Subcutaneous abdominal adipose tissue (tissue), 5 donors: ENCODE results near the gene ADD2.

Source experiments
- H3K27ac ChIP-seq: one replicate; pipeline ENCODE4 v1.7.0; 2013; ENCODE audit warnings: low read depth, mild to moderate bottlenecking, inconsistent platforms, low read length, moderate library complexity
- H3K27me3 ChIP-seq, 5 donors: one replicate each; pipeline ENCODE4 v1.7.0; 2013; ENCODE audit warnings: low read length in 5 of 5, inconsistent platforms in 1 of 5; ENCODE audit not compliant: control insufficient read depth in 5 of 5, insufficient read depth in 4 of 5
- H3K36me3 ChIP-seq, 5 donors: one replicate each; pipeline ENCODE4 v1.7.0; 2013; ENCODE audit warnings: low read length in 5 of 5; ENCODE audit not compliant: control insufficient read depth in 5 of 5, insufficient read depth in 5 of 5
- H3K4me1 ChIP-seq, 5 donors: one replicate each; pipeline ENCODE4 v1.7.0; 2013; ENCODE audit warnings: low read length in 5 of 5, mild to moderate bottlenecking in 3 of 5, moderate library complexity in 1 of 5; ENCODE audit not compliant: control insufficient read depth in 5 of 5, insufficient read depth in 5 of 5
- H3K4me3 ChIP-seq, 5 donors: one replicate each; pipeline ENCODE4 v1.7.0; 2013; ENCODE audit warnings: low read length in 5 of 5, low read depth in 1 of 5
- H3K9ac ChIP-seq, 5 donors: one replicate each; pipeline ENCODE4 v1.7.0; 2013; ENCODE audit warnings: low read length in 5 of 5, mild to moderate bottlenecking in 4 of 5, moderate library complexity in 3 of 5
- H3K9me3 ChIP-seq, 5 donors: one replicate each; pipeline ENCODE4 v1.7.0; 2013; ENCODE audit warnings: low read length in 5 of 5; ENCODE audit not compliant: control insufficient read depth in 5 of 5
- donor health status: healthy.
- donor health status: healthy.
- donor health status: healthy.
- donor health status: healthy.
- donor health status: healthy.

The ADD2 gene

DNA sequence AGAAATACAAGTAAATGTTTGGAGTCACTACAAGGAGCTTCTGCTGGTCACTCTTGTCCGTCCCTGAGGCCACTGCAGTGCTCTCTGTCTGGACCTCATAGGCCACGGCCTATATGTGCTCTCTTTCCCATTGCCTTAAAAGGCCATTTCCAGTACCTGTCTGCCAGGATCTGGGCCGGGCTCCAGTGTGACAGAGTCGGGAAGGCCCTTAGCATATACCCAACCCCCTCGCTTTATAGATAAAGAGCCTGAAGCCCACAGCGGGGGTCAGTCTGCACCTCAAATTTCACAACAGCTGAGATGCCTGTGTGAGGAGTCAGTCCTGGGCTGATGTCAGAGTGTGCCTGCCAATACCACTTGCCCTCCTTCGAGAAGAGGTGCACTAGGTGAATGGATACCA lies 39.9 kb downstream of the ADD2 start:
- Histone ChIP-seq H3K4me1 (no peaks in the 10 kb centered on the region), H3K9me3 (no peaks in the 10 kb centered on the region), H3K9ac (no peak overlapping the region), H3K4me3 (no peak overlapping the region), H3K27ac (no peak overlapping the region), H3K36me3 (no peaks in the 10 kb centered on the region), H3K27me3 (peaks cover 0 to 4% (median 0%) of the 10 kb centered on the region in 5 donors)

DNA sequence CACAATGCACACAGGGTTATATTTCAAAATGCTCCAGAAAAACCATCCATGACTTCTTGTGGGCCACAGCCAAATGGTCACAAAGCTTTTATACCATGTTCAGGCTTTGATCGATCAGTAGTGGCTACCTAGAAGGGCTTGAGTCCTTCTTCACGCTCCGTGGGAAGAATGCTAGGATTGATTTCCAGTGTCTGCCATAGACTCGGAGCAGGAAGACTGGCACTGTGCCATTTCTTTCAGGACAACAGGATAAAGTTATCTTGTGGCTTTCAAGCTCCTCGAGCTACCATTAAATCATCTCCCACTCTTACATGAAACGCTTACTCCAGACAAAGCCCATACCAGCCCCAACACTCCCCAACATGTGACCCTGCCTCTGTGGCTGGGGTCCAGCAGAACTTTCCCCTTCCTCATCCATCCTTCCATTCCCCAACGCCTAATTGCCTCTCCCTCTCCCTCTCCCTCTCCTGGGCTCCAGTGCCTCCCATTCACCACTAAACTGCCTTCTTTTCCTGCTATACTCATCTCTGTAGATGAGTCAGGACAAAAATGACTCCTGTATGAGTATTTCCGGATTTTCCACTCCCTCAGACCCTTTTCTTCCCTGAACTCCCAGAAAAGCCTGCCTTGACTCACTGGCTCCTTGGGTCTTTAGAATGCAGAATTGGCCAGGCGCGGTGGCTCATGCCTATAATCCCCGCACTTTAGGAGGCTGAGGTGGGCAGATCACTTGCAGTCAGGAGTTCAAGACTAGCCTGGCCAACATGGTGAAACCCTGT lies 40.9 kb downstream of the ADD2 start:
- Histone ChIP-seq H3K4me1 (no peaks in the 10 kb centered on the region), H3K4me3 (no peak overlapping the region), H3K36me3 (no peaks in the 10 kb centered on the region), H3K27me3 (peaks cover 0 to 3% (median 0%) of the 10 kb centered on the region in 5 donors), H3K27ac (no peak overlapping the region), H3K9me3 (no peaks in the 10 kb centered on the region), H3K9ac (no peak overlapping the region)

GRCh38 chr2:70725505-70725904 lies 42.5 kb downstream of the ADD2 start:
- H3K36me3 ChIP-seq, result no peaks in the 10 kb centered on the region
- no peaks in the 10 kb centered on the region for H3K27me3 ChIP-seq
- no peak overlapping the region for H3K4me3 ChIP-seq
- H3K27ac ChIP-seq, result no peak overlapping the region
- H3K9me3 ChIP-seq, result no peaks in the 10 kb centered on the region
- no peaks in the 10 kb centered on the region for H3K4me1 ChIP-seq
- H3K9ac ChIP-seq, result no peak overlapping the region

DNA sequence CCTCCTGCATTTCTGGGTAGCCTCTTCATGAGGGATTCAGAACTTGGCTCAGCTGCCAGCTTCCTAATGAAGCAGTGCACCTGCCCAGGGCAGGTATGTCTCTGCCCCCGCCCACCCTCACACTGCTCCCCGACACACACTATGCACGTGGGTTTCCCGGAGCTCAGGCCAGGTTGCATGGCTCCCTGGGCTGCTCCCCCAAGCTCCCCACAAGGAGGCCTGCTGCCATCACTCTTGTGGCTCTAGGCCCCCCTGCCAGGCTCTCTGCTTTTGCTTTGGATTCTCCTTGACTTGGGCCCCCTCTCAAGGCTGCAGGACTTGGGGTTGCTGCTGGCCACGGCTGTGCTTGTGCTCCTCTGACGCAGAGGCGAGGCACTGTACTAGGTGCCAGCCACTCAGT lies 43.6 kb downstream of the ADD2 start:
- H3K4me1 ChIP-seq, result no peaks in the 10 kb centered on the region
- H3K9ac ChIP-seq, result no peak overlapping the region
- H3K27me3 ChIP-seq, result no peaks in the 10 kb centered on the region
- H3K4me3 ChIP-seq, result no peak overlapping the region
- no peaks in the 10 kb centered on the region for H3K36me3 ChIP-seq
- H3K9me3 ChIP-seq, result no peaks in the 10 kb centered on the region
- H3K27ac ChIP-seq, result no peak overlapping the region

- Histone ChIP-seq H3K27me3 (no peaks in the 10 kb centered on the region), H3K9me3 (no peaks in the 10 kb centered on the region), H3K36me3 (no peaks in the 10 kb centered on the region), H3K4me3 (no peak overlapping the region), H3K27ac (no peak overlapping the region), H3K4me1 (no peaks in the 10 kb centered on the region), H3K9ac (no peak overlapping the region)
Measured at GRCh38 chr2:70723286-70723885, 44.6 kb downstream of the ADD2 start.

DNA sequence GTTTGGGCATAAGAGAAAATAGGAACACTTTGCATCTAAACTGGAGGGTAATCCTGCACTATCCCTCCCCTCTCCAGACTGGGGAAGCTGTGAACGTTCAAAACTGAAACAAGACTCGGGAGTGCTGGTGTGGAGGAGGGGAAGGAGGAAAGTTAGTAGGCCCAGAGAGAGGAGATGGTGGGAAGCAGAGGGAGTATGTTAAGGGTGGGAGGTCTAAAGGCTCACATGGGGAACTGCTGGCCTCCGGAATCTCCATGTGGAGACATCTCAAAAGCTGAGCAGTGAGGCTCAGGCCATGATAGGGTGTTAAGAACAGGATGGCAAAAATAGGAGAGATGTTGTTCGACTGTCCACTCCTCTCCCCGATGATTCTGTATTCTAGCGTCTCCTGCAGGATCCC lies 47.9 kb downstream of the ADD2 start:
- no peak overlapping the region for H3K27ac ChIP-seq
- H3K9me3 ChIP-seq, result no peaks in the 10 kb centered on the region
- no peak overlapping the region for H3K4me3 ChIP-seq
- no peaks in the 10 kb centered on the region for H3K4me1 ChIP-seq
- H3K36me3 ChIP-seq, result no peaks in the 10 kb centered on the region
- peaks cover 0 to 2% (median 0%) of the 10 kb centered on the region in 5 donors for H3K27me3 ChIP-seq
- H3K9ac ChIP-seq, result no peak overlapping the region

DNA sequence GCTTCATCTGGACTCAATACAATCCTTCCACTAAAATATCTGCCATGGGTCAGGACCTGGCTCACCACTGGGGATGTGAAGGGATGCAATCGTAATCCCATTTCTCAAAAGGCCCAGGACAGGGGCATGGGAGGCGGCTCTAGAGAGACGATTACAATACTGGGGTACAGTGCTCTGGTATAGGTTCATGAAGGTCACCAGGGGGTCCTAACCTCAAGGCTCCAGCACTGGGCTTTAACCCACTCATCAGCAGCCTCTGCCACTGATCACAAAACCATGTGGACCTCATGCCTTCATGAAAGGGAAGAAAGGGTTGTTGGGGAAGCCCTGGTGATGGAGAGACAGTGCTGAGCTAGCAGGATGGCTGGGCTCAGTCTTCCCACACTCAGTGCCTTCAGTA lies 48.8 kb downstream of the ADD2 start:
- Histone ChIP-seq H3K36me3 (no peaks in the 10 kb centered on the region), H3K9me3 (no peaks in the 10 kb centered on the region)

GRCh38 chr2:70718736-70719135 lies 49.3 kb downstream of the ADD2 start:
- H3K36me3 ChIP-seq, result no peaks in the 10 kb centered on the region
- H3K27me3 ChIP-seq, result peaks cover 0 to 2% (median 0%) of the 10 kb centered on the region in 5 donors
- no peaks in the 10 kb centered on the region for H3K9me3 ChIP-seq
- no peak overlapping the region for H3K9ac ChIP-seq
- no peak overlapping the region for H3K27ac ChIP-seq
- no peak overlapping the region for H3K4me3 ChIP-seq
- H3K4me1 ChIP-seq, result no peaks in the 10 kb centered on the region

More for the DNA sequence above, 48.8 kb downstream of the ADD2 start:
- Histone ChIP-seq H3K9ac (no peak overlapping the region), H3K4me1 (no peaks in the 10 kb centered on the region), H3K4me3 (no peak overlapping the region), H3K27me3 (peaks cover 0 to 2% (median 0%) of the 10 kb centered on the region in 5 donors), H3K27ac (no peak overlapping the region)

DNA sequence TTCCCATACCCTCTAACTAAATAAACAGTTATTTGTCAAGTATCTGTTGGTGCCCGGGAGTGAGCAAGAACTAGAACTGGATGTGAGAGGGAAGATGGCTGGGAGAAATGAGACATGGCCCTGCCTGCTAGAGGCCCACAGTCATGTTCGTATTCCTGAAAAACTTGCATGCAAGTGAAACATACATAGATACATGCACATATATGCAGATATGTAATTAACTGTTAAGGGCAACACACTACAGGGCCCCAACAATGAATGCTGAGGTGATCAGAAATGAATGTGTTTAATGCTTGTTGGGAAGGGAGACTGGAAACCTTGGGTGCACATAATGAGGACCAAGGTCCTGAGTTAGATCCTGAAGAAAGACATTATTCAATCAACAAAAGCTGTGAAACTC lies 49.8 kb downstream of the ADD2 start:
- Histone ChIP-seq H3K27me3 (peaks cover 0 to 2% (median 0%) of the 10 kb centered on the region in 5 donors), H3K9ac (no peak overlapping the region), H3K4me1 (no peaks in the 10 kb centered on the region), H3K4me3 (no peak overlapping the region), H3K36me3 (no peaks in the 10 kb centered on the region), H3K9me3 (no peaks in the 10 kb centered on the region), H3K27ac (no peak overlapping the region)

DNA sequence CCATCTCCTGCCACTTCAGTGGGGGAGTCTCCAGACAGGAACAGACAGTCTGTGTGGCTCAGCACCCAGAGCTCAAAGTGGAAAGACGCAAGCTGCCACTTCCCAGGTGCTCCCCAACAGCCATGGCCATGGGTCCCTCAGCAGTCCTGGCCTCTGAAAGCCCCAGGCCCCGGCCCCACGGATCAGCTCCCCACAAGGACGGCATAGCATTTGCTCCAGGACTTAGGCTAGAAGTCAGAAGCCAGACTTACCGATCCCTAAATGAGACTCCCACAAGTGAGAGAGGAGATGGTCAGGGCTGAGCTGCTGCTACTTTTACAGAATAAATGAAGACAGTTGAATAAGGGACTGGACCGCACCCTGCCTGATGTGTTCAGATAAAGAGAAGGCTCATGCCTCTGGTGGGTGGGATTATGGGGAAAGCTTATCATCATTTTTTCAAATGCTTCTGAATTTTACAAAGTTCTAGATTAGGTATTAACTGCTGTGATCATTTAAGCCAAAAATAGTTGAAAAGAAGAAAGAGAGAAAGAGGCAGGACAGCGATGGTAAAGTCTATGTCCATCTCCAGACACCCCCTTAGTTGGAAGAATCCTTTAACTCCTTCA lies 50.5 kb downstream of the ADD2 start:
- no peaks in the 10 kb centered on the region for H3K9me3 ChIP-seq
- H3K36me3 ChIP-seq, result no peaks in the 10 kb centered on the region
- peaks cover 0 to 2% (median 0%) of the 10 kb centered on the region in 5 donors for H3K27me3 ChIP-seq
- H3K9ac ChIP-seq, result no peak overlapping the region
- H3K4me1 ChIP-seq, result no peaks in the 10 kb centered on the region
- no peak overlapping the region for H3K4me3 ChIP-seq
- H3K27ac ChIP-seq, result no peak overlapping the region
